HepG2 (cell line): Measurements from ENCODE around the gene UNC13D. TPM values are rescaled to one million over a fixed set of nuclear protein-coding genes. Genes with fewer than 3 reads are reported as not detected.

Experiments
- CSRNP2 ChIP-seq: sonication (generic); formaldehyde crosslinking; conservative IDR thresholded peaks from 2 replicates; pipeline ENCODE4 v1.8.0; 2022; ENCODE audit warnings: low read depth, missing genetic modification reagents
- DZIP1 ChIP-seq: sonication (generic); formaldehyde crosslinking; IDR thresholded peaks from 2 replicates; pipeline ENCODE4 v1.5.0; 2020; ENCODE audit warnings: mild to moderate bottlenecking, missing genetic modification reagents
- FOSL1 ChIP-seq: sonication (generic); formaldehyde crosslinking; IDR thresholded peaks from 2 replicates; pipeline ENCODE4 v1.9.0; 2021; ENCODE audit warnings: missing genetic modification reagents, borderline replicate concordance
- FOXO4 ChIP-seq: sonication (generic); formaldehyde crosslinking; conservative IDR thresholded peaks from 2 replicates; pipeline ENCODE4 v1.8.1; 2023; ENCODE audit warnings: missing genetic modification reagents
- HNRNPLL ChIP-seq: fragments of 200-400 bp; formaldehyde crosslinking; IDR thresholded peaks from 2 replicates; pipeline ENCODE4 v1.6.1; 2017; ENCODE audit warnings: mild to moderate bottlenecking, low read depth, low read length; ENCODE audit not compliant: poor library complexity, severe bottlenecking
- JARID2 ChIP-seq: sonication (generic); formaldehyde crosslinking; IDR thresholded peaks from 2 replicates; pipeline ENCODE4 v1.8.1; 2023; ENCODE audit warnings: missing genetic modification reagents, inconsistent platforms; ENCODE audit not compliant: insufficient replicate concordance
- KDM1A ChIP-seq: IDR thresholded peaks from 2 replicates; pipeline ENCODE4 v1.6.1; 2016; ENCODE audit warnings: missing compliant biosample characterization
- NKX3-1 ChIP-seq: sonication (generic); formaldehyde crosslinking; IDR thresholded peaks from 2 replicates; pipeline ENCODE4 v1.5.0; 2020; ENCODE audit warnings: missing genetic modification reagents
- NR2F6 ChIP-seq, 2 experiments: IDR thresholded peaks; 2 replicates each; pipeline ENCODE4 v1.6.1; 2016; ENCODE audit warnings: antibody characterized with exemption in 1 of 2, mild to moderate bottlenecking in 1 of 2
- RFXAP ChIP-seq: sonication (generic); formaldehyde crosslinking; IDR thresholded peaks from 2 replicates; pipeline ENCODE4 v1.4.0; 2020; ENCODE audit warnings: missing genetic modification reagents, borderline replicate concordance
- SRSF1 ChIP-seq: fragments of 200-400 bp; formaldehyde crosslinking; optimal IDR thresholded peaks from 2 replicates; pipeline ENCODE3; 2017; ENCODE audit warnings: mild to moderate bottlenecking, low read depth, low read length, moderate library complexity
- TBX2 ChIP-seq: sonication (generic); formaldehyde crosslinking; IDR thresholded peaks from 2 replicates; pipeline ENCODE4 v1.5.0; 2020; ENCODE audit warnings: missing genetic modification reagents, mild to moderate bottlenecking, borderline replicate concordance
- TCF7 ChIP-seq: sonication (generic); IDR thresholded peaks from 2 replicates; pipeline ENCODE4 v1.6.1; 2016; ENCODE audit warnings: antibody characterized with exemption, low read depth
- ZNF124 ChIP-seq: sonication (generic); formaldehyde crosslinking; IDR thresholded peaks from 2 replicates; pipeline ENCODE4 v1.4.0; 2020; ENCODE audit warnings: missing genetic modification reagents
- ZNF33B ChIP-seq: sonication (generic); formaldehyde crosslinking; IDR thresholded peaks from 2 replicates; pipeline ENCODE4 v1.5.1; 2020; ENCODE audit warnings: mild to moderate bottlenecking, missing genetic modification reagents
- ZNF383 ChIP-seq: sonication (generic); formaldehyde crosslinking; IDR thresholded peaks from 2 replicates; pipeline ENCODE4 v1.4.0; 2020; ENCODE audit warnings: missing genetic modification reagents, mild to moderate bottlenecking, borderline replicate concordance
- ZNF496 ChIP-seq: sonication (generic); formaldehyde crosslinking; IDR thresholded peaks from 2 replicates; pipeline ENCODE4 v1.8.1; 2023; ENCODE audit warnings: mild to moderate bottlenecking, moderate library complexity, missing genetic modification reagents; ENCODE audit not compliant: insufficient replicate concordance
- ZNF580 ChIP-seq: IDR thresholded peaks from 2 replicates; pipeline ENCODE4 v1.6.1; 2016; ENCODE audit warnings: low read depth, borderline replicate concordance
- ZNF674 ChIP-seq: sonication (generic); formaldehyde crosslinking; IDR thresholded peaks from 2 replicates; pipeline ENCODE4 v1.5.0; 2020; ENCODE audit warnings: low read depth, mild to moderate bottlenecking, missing genetic modification reagents
- ZNF770 ChIP-seq: sonication (generic); formaldehyde crosslinking; IDR thresholded peaks from 2 replicates; pipeline ENCODE4 v1.5.0; 2020; ENCODE audit warnings: mild to moderate bottlenecking, missing genetic modification reagents
- polyA plus RNA-seq, 8 experiments: library from polyadenylated mRNA; depleted of rRNA in 3 of 8; stranded (reverse) in 7 of 8; unstranded in 1 of 8; fragments of >200 nt; fragmentation: Illumina TruSeq in 4 of 8; extraction: Trizol in 4 of 8; gene quantifications; 2 replicates each; pipeline versions ENCODE4 v1.2.1 to v1.2.3, GENCODE V29; 2011 to 2016; ENCODE audit warnings: low read depth in 4 of 8, missing spikeins in 1 of 8, mixed read lengths in 1 of 8; ENCODE audit not compliant: insufficient read depth in 1 of 8
- total RNA-seq, 5 experiments: library from RNA; depleted of rRNA; stranded (reverse); fragments of >200 nt; fragmentation: Illumina TruSeq; extraction: Trizol; gene quantifications; 2 replicates each; pipeline ENCODE4 v1.2.3, GENCODE V29; 2016; ENCODE audit warnings: low read depth in 1 of 5

UNC13D gene
- total and polyA plus RNA-seq, 2 of the 13 experiments (the other 11 are each of a cell fraction or from before 2014, with no cell fraction given), result 29.7 to 42.7 TPM

GRCh38 chr17:75779250-75779986 is 64.8 kb downstream of the UNC13D start (continued):
- peak; percentile 16; the same call in 1 of the 2 replicates for TF ChIP-seq FOSL1 (CRISPR knock-in tag)
- TF ChIP-seq SRSF1, result peak; percentile 99
- no peak for TF ChIP-seq DZIP1
- no peak for TF ChIP-seq NR2F6 (IDR thresholded peaks at IDR 0.05)
- TF ChIP-seq NR2F6 (CRISPR knock-in tag; IDR thresholded peaks at IDR 0.05), result 0 out of 2 replicates have a peak, but pooled peaks have one; percentile 34
- peak; percentile 87; the same call in 1 of the 2 replicates for TF ChIP-seq ZNF124 (CRISPR knock-in tag)
- TF ChIP-seq ZNF33B (CRISPR knock-in tag), result peak; percentile 93
- no peak for TF ChIP-seq KDM1A (CRISPR knock-in tag)
- TF ChIP-seq RFXAP (CRISPR knock-in tag), result peak; percentile 98
- peak; percentile 72 for TF ChIP-seq ZNF770 (CRISPR knock-in tag)
- TF ChIP-seq ZNF580 (CRISPR knock-in tag), result peak; percentile 98
- peak; percentile 85 for TF ChIP-seq NKX3-1 (CRISPR knock-in tag)
- peak; percentile 92; the same call in 1 of the 2 replicates for TF ChIP-seq ZNF674 (CRISPR knock-in tag)
- TF ChIP-seq TCF7, result no peak
- no peak for TF ChIP-seq ZNF496 (CRISPR knock-in tag)
- peak; percentile 40 for TF ChIP-seq JARID2 (CRISPR knock-in tag)
- 0 out of 2 replicates have a peak, but pooled peaks have one; percentile 48 for TF ChIP-seq FOXO4 (CRISPR knock-in tag)
- TF ChIP-seq ZNF383 (CRISPR knock-in tag), result 0 out of 2 replicates have a peak, but pooled peaks have one; percentile 37
- TF ChIP-seq HNRNPLL, result peak; percentile 76
- TF ChIP-seq TBX2 (CRISPR knock-in tag), result peak; percentile 91
- no peak for TF ChIP-seq CSRNP2 (CRISPR knock-in tag)
